DLD1 (cell line): Measurements from ENCODE around the gene MYO15A.

Source experiments
- in situ Hi-C: cut with HindIII; loops from 2 replicates; pipeline ENCODE4 v1.10.0; 2017; ENCODE audit warnings: low sequenced_read_pairs

Gene MYO15A

GRCh38 chr17:18182978-18183333, 74.4 kb downstream of the MYO15A start:
- in situ Hi-C loops = no loop called here

DNA sequence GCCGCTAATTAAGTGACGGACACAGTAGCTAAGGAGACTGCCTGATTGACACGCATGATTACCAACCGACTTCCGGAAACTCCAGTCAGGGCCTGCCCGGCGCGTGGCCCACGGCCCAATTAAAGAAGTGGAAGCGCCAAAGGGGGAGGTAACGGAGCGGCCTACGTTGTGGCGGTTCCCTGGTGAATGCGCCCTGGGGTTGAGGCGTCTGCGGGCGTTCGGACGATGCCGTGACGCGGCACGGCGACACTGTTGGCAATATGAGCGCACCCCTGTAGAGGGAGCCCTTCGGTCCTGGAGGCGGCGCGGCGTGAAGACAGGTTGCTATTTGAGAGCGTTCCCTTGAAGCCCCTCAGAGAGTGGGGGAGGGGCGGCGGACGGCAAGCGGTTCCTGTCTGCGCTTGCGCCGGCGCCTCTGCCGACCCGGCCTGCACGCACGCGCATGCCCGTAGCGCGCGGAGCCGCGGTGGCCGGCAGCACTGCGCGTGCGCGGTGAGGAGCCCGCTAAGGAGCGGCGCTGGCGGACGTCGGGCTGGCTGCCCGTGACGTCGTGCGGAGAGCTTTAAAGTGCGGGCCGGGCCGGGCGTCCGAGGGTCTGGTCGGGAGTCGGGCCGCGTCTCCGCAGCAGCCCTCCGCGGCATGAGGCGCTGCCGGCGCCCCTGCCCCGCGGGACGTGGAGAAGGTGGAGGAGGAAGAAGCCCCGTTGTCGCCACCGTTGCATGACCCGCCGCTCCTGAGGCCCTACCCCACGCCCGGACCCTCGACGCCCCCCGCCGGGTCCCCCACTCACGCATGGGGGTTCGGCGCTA, 75.0 kb downstream of the MYO15A start, which contains the start of gene ALKBH5:
Gene ALKBH5 (plus strand): TSS at position 495 of the 809 bp plus-strand sequence. CDS start 416 bp downstream, outside the sequence.
- in situ Hi-C loops = no loop called here

GRCh38 chr17:18184143-18185031, 75.8 kb downstream of the MYO15A start:
- in situ Hi-C loops = no loop called here

- in situ Hi-C loops = no loop called here
These were observed 76.8 kb downstream of the MYO15A start for GRCh38 chr17:18185391-18185790.

DNA sequence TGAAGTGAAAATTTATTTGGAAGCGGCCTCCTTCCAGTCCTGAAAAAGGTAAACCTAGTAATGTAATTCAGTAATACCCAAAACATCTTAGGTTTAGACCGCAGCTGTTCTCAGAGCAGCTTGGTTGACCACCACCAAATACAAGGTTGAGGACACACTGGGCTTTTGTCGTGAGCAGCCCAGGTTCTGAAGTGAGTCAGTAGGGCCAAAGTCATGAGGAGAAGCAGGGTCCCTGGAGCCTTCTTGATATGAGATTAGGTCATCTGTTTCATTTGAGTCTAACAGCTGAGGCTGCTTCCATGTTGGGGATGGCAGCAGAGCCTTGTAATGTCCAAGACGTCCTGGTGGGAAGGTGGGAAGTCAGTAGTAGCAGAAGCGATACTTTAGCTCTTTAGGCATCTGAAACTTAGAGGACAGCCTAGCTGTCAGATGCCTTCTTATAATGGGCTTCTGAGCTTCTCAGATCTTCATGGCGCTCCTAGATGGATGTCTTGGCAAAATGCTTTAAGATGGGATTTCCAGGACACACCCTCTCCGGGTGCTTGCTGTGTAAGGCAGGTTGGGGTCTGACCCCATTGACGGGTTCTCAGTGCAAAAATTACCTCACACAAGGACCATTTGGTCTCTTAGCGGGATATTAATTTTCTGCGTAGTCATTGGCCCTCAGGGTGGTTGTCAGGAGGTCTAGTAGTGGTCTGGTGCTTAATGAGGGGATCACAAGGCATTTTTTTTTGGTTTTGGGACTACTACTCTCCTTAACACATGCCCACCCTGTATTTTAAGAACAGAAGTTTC, 77.5 kb downstream of the MYO15A start:
- in situ Hi-C loops = no loop called here

- in situ Hi-C loops = no loop called here
These were observed 78.0 kb downstream of the MYO15A start for GRCh38 chr17:18186627-18186982.

- in situ Hi-C loops = no loop called here
These were observed 78.7 kb downstream of the MYO15A start for GRCh38 chr17:18187226-18187625.

GRCh38 chr17:18187821-18188761, 79.5 kb downstream of the MYO15A start:
- in situ Hi-C loops = no loop called here

- in situ Hi-C loops = no loop called here
These were observed 82.2 kb downstream of the MYO15A start for GRCh38 chr17:18190628-18191235.

DNA sequence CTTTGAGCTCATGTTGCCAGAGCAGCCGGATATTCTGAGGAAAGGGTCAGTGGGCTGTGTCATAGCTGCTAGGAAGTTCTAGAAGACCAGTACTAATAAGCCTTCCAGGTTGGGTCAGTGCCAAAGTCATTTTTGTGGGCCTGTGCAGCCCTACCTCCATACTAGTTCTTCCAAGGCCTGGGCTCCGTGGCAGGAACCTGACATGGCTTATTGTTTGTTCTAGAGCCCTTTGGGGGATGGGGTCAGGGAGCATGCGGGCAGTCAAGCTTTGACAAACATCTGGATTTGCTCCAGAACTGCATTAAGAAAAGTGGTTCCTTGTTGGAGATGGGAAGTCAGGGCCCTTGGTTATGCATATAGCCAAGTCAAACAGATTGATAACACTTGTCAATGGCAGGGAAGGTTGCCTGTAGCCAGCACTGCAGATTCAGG, 82.7 kb downstream of the MYO15A start:
- in situ Hi-C loops = no loop called here

DNA sequence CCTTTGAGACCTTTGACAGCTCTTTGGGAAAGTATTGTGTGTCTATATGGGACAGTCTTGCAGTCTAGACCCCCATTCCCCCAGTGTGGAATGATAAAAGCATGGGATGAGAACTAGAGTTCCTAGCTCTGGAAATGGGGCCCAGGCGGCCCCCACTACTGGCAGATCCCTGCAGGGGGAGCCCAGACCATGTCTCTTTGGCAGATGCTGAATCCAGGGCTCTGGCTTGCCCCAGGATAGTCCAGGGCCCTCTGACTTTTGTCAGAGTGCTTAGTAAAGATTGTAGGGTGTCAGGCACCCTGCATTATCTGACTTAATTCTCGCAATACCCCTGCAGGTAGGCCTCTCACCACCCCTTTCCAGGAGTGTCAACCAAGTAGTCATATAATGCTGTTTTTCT, 83.4 kb downstream of the MYO15A start:
- in situ Hi-C loops = no loop called here

- in situ Hi-C loops = no loop called here
These were observed 85.8 kb downstream of the MYO15A start for GRCh38 chr17:18194394-18194793.

DNA sequence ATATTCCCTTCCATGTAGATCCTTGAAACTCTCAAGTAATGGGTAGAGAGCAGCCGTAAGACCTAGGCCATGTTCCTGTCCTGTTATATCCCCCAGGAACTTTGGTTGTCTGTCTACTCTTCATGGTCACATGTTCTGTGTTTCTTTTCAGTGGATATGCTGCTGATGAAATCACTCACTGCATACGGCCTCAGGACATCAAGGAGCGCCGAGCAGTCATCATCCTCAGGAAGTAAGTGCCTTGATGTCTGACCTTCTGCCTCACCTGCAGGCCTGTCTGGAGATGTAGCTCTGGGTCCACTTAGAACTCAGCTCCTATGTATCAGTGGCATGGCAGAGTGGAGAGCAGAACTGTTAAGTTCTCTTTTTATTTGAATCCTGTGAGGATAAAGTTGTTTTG, 86.2 kb downstream of the MYO15A start:
- in situ Hi-C loops = no loop called here

GRCh38 chr17:18195246-18195645, 86.7 kb downstream of the MYO15A start:
- in situ Hi-C loops = no loop called here

GRCh38 chr17:18197535-18198194, 89.1 kb downstream of the MYO15A start:
- in situ Hi-C loops = no loop called here

- in situ Hi-C loops = no loop called here
These were observed 90.0 kb downstream of the MYO15A start for GRCh38 chr17:18198530-18198929.

GRCh38 chr17:18201108-18201507, 92.6 kb downstream of the MYO15A start:
- in situ Hi-C loops = no loop called here

DNA sequence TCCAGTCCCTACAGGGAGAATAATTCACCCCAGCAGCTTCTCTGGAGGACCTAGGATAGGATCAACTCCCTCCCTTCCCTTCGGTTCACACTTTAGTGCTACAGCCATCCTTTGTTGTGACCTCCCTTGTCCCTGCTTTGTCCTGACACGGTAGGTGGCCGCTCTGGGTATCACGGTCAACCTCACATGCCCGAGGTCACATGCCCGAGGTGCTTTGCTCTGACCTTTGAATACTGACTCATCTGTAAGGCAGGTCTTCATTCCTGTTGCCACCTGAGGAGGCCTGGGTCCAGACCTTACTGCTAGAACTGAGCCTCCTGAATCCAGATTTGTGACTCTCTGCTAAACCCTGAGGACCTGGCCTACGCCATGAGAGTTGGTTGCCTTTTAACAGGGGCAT, 94.8 kb downstream of the MYO15A start:
- in situ Hi-C loops = no loop called here

- in situ Hi-C loops = no loop called here
These were observed 97.3 kb downstream of the MYO15A start for GRCh38 chr17:18205861-18206260.
